T-helper 1 cell treated with Interleukin-12 subunit alpha and Interleukin-12 subunit beta and Interleukin-4 antibody, amounts not matched to agents 30 μg/mL and 1 μg/mL, for 36 hours (primary cell): ENCODE measurements around the gene MYOM1.

ENCODE experiments used
- H3K27ac Mint-ChIP-seq: one replicate; pipeline ENCODE4 v1.8.0; 2021; ENCODE audit warnings: mild to moderate bottlenecking, mixed read lengths
- H3K27me3 Mint-ChIP-seq: one replicate; pipeline ENCODE4 v1.8.0; 2021; ENCODE audit warnings: low read depth, mixed read lengths
- H3K36me3 Mint-ChIP-seq: one replicate; pipeline ENCODE4 v1.8.0; 2021; ENCODE audit warnings: low read depth, mixed read lengths
- H3K4me1 Mint-ChIP-seq: one replicate; pipeline ENCODE4 v1.8.0; 2021; ENCODE audit warnings: low read depth, mixed read lengths
- H3K4me3 Mint-ChIP-seq: one replicate; pipeline ENCODE4 v1.8.0; 2021; ENCODE audit warnings: mild to moderate bottlenecking, moderate library complexity, mixed read lengths
- H3K9me3 Mint-ChIP-seq: one replicate; pipeline ENCODE4 v1.8.0; 2021; ENCODE audit warnings: mixed read lengths

Gene MYOM1

DNA sequence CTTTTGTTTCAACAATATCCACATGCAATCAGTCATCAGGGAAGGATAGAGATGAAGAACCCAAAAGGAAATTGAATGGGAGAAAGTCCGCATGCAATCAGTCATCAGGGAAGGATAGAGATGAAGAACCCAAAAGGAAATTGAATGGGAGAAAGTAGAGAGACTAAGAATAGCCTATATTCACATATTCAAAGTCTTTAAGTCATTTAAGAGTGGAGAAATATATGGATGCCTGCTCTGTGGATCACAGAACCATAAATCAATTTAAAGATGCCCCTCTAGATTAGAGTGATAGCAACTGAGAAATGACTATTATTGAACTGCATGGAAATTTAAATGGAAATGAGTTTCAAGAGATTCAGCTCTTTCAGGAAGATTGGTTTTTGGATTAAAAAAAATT is 116.8 kb downstream of the MYOM1 start:
- H3K36me3 Mint-ChIP-seq: no peaks in the 10 kb centered on the region
- H3K9me3 Mint-ChIP-seq: no peaks in the 10 kb centered on the region
- no peak overlapping the region for H3K4me3 Mint-ChIP-seq
- no peak overlapping the region for H3K27ac Mint-ChIP-seq
- peaks cover 4% of the 10 kb centered on the region for H3K27me3 Mint-ChIP-seq
- peaks cover under 1% of the 10 kb centered on the region for H3K4me1 Mint-ChIP-seq

DNA sequence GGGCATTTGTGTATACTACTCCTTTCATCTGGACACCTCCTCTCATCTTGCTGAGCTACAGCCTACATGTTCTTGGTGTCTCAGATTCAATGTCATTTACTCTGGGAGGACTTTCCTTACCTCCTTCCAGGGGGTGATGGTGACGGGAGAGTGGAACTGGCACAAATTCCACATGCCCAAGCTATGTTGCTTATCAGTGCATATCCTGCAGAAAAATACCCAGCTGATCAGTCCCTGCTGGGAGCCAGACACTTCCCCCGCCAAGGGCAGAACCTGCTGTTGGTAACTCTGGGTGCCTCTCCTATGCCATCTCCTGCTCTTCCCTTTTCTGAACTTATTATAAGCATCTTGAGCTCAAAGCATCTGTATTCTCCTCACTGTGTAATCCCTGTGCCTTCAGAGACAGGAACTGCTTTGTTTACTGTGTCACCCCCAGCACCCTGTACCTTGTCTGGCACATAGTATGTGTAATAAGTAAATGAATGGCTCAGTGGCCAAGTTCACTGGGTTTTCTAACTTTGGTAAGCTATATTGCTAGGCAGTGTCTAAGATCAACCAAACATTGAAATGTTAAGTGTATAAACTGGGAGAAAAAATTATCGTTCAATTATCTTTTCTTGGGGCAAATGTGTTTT is 119.2 kb downstream of the MYOM1 start:
- no peaks in the 10 kb centered on the region for H3K9me3 Mint-ChIP-seq
- no peaks in the 10 kb centered on the region for H3K36me3 Mint-ChIP-seq
- no peak overlapping the region for H3K27ac Mint-ChIP-seq
- no peaks in the 10 kb centered on the region for H3K27me3 Mint-ChIP-seq
- H3K4me1 Mint-ChIP-seq: peaks cover 8% of the 10 kb centered on the region
- H3K4me3 Mint-ChIP-seq: no peak overlapping the region

DNA sequence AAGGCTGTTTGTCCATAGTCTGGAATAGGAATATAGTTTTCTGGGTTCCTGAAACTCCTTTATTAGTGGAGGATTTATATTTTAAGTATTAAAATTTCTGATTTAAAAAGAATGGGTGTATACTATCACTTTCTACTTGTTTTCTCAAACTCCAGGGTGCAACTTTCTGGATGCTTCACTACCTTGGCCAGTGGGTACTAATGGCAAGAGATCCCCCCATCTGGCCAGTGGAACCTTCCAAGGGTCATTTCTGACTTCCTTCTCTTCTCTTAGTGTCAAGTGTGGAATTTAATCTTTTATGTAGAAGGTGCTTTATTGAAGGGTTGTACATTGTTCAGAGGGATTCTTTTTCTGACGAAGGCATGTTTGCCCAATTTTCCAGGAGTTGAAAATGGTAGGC is 120.4 kb downstream of the MYOM1 start:
- Mint-ChIP-seq H3K36me3 (no peaks in the 10 kb centered on the region), H3K9me3 (no peaks in the 10 kb centered on the region), H3K27me3 (no peaks in the 10 kb centered on the region), H3K4me3 (no peak overlapping the region), H3K27ac (no peak overlapping the region), H3K4me1 (peaks cover 9% of the 10 kb centered on the region)

DNA sequence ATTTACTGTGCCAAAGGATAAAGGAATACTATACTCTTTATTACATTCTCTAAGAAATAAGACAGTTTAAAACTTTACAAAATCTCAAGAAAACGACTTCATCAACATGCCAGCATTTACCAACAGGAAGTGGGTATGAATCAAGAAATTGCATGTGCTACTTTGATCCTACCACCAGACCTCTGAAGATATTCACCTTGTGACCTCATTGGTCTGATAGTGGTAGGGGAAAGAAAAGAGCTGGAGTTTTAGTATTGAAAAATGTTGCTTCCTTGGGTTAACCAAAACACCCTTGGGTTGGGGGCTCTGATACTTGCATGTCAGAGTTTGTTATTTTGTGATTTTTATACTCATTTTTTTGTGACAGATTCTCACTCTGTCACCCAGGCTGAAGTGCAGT is 122.7 kb downstream of the MYOM1 start:
- no peaks in the 10 kb centered on the region for H3K36me3 Mint-ChIP-seq
- no peaks in the 10 kb centered on the region for H3K27me3 Mint-ChIP-seq
- no peaks in the 10 kb centered on the region for H3K9me3 Mint-ChIP-seq
- peaks cover 9% of the 10 kb centered on the region for H3K4me1 Mint-ChIP-seq
- no peak overlapping the region for H3K27ac Mint-ChIP-seq
- H3K4me3 Mint-ChIP-seq: no peak overlapping the region

DNA sequence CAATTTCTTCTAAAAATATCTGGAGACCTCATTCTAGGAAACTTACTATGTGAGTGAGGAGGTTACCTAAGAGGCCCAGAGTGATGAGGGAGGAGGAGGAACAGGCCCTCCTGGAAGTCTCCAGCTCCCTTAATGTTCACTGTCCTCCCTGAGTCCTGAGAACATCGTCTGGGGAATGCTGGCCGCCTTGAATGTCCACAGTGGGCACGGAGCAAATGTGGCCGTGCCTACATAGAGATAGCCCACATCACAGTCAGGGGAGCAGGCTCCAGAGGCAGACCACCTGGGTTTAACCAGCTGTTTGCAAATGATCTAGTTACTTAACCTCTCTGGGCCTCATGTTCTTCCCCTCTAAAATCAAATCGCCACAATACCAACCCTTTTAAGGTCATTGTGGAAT is 123.8 kb downstream of the MYOM1 start:
- H3K9me3 Mint-ChIP-seq: no peaks in the 10 kb centered on the region
- H3K27ac Mint-ChIP-seq: no peak overlapping the region
- peaks cover 9% of the 10 kb centered on the region for H3K4me1 Mint-ChIP-seq
- H3K4me3 Mint-ChIP-seq: no peak overlapping the region
- no peaks in the 10 kb centered on the region for H3K27me3 Mint-ChIP-seq
- H3K36me3 Mint-ChIP-seq: no peaks in the 10 kb centered on the region

DNA sequence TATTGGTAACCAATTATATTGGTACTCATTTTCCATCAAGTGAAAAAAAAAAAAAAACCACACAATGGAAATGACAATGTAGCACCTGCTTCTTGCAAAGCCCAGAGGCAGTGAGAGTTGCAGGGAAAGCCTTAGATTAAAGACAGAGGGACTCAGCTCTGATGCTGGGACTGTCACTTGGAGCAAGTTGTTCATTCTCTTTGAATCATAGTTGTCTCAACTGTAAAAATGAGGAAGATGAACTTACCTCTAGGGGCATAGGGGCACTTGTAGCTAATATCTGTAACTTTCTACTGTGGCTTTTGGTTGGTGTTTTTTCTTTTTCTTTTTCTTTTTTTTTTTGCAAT is 125.5 kb downstream of the MYOM1 start:
- Mint-ChIP-seq H3K36me3 (no peaks in the 10 kb centered on the region), H3K27ac (no peak overlapping the region), H3K9me3 (no peaks in the 10 kb centered on the region), H3K4me1 (peaks cover 9% of the 10 kb centered on the region), H3K4me3 (no peak overlapping the region), H3K27me3 (no peaks in the 10 kb centered on the region)

DNA sequence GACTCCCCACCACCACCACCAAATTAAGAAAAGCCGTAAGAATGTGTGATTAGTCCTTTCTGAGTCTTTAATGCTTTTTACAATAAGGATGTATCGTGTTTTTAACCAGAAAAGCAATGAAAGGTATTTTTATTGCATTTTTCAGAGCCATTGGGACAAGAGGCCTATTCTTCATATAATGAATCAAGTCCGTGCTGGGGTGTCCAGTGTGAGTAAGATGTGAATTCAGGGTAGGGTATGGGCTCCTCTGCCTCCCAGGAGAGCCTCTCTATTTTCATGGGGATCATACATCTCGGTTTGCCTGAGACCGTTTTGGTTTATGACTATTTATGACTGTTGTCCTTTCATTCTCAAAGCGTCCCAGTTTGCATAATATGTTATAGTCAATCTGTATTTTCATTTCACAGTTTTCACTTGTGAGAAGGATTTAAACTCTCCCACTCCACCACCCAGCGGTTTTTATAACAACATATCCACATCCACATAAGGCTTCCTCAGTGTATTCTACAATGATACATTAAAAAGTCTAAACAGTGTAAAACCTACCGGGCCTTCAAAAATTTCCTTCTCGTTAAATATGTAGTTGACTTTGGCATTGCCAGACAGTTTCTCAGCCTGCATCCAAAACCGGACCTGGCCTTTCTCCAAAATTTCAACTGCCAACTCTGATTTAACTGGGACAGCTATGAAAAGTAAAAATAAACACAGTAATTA is 126.0 kb downstream of the MYOM1 start:
- Mint-ChIP-seq H3K4me1 (peaks cover 10% of the 10 kb centered on the region), H3K4me3 (no peak overlapping the region), H3K27ac (no peak overlapping the region), H3K27me3 (no peaks in the 10 kb centered on the region), H3K36me3 (no peaks in the 10 kb centered on the region), H3K9me3 (no peaks in the 10 kb centered on the region)

DNA sequence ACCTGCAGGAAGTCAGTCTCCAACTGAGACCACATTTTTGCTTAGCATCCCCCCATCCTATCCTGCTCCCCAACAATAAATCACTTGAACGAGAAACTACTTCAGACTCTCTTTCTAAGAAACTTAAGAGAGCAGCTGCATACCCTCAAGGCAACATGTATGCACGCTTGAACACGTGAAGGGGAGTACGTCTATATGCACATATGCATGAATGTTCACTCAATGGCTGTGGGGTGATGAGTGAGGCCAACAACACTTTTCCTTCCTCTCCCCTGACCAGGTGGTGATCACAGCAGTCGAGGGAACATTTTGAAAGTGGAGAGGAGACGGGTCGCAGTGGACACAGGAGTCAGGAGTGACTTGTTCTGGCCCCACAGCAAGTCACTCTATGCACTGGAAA is 127.0 kb downstream of the MYOM1 start:
- H3K4me1 Mint-ChIP-seq: peaks cover 16% of the 10 kb centered on the region
- no peak overlapping the region for H3K4me3 Mint-ChIP-seq
- no peaks in the 10 kb centered on the region for H3K9me3 Mint-ChIP-seq
- no peak overlapping the region for H3K27ac Mint-ChIP-seq
- H3K27me3 Mint-ChIP-seq: no peaks in the 10 kb centered on the region
- no peaks in the 10 kb centered on the region for H3K36me3 Mint-ChIP-seq

DNA sequence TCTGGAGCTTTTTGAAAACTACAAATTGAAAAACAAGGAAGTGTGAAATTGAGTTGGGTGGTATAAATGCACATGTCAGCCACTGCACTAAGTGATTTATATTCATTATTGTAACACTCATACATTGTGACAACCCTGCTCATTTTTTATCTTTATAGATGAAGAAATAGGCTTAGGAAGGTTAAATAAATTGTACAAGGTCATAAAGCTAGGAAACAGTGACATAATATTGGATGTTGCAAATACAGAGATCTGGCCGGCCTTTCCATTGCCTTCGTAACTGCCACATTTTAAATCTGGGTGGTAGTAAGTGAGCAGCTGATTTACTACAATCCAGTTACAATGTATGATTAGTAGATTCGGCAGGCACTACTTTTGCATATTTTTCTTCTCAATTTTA is 130.2 kb downstream of the MYOM1 start:
- no peaks in the 10 kb centered on the region for H3K36me3 Mint-ChIP-seq
- H3K4me3 Mint-ChIP-seq: no peak overlapping the region
- H3K4me1 Mint-ChIP-seq: peaks cover 10% of the 10 kb centered on the region
- H3K27me3 Mint-ChIP-seq: no peaks in the 10 kb centered on the region
- no peak overlapping the region for H3K27ac Mint-ChIP-seq
- H3K9me3 Mint-ChIP-seq: no peaks in the 10 kb centered on the region

DNA sequence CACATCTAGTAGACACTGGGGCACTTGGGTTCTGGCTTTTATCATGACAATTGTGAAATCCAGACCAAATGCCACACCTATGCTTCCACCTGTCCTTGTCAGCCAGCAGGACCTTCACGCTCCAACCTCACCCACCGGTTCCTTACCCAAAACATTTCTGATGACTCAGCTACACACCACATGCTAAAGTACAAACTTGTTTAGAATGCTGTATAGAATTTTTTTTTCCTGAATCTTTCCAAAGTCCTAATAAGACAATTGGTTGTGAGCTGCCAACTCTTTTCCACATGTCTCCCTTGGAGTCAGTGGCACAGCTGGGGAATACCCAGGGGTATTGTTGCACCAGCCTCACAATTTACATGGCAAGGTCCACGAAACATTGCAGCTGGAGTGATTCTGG is 131.3 kb downstream of the MYOM1 start:
- H3K36me3 Mint-ChIP-seq: no peaks in the 10 kb centered on the region
- no peak overlapping the region for H3K27ac Mint-ChIP-seq
- H3K4me3 Mint-ChIP-seq: no peak overlapping the region
- H3K27me3 Mint-ChIP-seq: no peaks in the 10 kb centered on the region
- peaks cover 10% of the 10 kb centered on the region for H3K4me1 Mint-ChIP-seq
- H3K9me3 Mint-ChIP-seq: no peaks in the 10 kb centered on the region

DNA sequence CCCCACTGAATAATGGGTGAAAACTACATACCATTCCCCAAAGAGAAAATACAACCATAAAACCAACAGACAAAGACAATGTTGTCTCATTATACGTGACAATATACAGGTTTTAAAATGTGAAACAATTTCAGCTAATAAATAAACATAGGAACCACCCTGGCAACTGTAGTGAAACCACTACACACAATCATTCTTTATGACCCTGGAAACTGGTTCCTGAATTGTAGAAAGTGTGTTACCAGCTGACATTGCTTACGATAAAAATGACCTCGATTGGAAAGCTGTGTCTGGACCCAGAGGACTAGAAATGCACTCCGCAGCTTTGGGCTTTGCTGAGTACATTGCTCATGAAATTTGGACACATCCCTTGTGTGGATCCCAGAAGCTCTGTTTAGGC is 132.9 kb downstream of the MYOM1 start:
- no peak overlapping the region for H3K27ac Mint-ChIP-seq
- H3K4me3 Mint-ChIP-seq: no peak overlapping the region
- no peaks in the 10 kb centered on the region for H3K36me3 Mint-ChIP-seq
- H3K27me3 Mint-ChIP-seq: no peaks in the 10 kb centered on the region
- H3K4me1 Mint-ChIP-seq: peaks cover 10% of the 10 kb centered on the region
- no peaks in the 10 kb centered on the region for H3K9me3 Mint-ChIP-seq

DNA sequence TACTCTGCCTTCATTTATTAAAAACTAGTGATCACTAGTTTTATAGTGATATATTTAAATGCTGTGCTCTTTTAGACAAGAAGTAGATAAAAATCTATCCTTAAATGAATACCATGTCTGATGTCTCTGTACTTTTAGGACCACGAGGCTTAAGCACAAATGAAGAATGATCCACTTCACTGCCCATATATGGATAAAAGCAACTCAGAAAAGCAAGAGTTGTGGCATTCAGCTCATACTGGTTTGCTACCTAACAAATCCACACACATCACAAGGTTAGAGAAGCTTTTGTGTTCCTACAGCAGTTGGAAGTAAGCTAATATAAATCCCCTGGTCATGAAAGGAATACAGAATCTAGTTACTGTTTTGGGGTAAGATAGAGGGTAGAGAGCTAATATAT is 134.2 kb downstream of the MYOM1 start:
- no peak overlapping the region for H3K4me3 Mint-ChIP-seq
- no peak overlapping the region for H3K27ac Mint-ChIP-seq

DNA sequence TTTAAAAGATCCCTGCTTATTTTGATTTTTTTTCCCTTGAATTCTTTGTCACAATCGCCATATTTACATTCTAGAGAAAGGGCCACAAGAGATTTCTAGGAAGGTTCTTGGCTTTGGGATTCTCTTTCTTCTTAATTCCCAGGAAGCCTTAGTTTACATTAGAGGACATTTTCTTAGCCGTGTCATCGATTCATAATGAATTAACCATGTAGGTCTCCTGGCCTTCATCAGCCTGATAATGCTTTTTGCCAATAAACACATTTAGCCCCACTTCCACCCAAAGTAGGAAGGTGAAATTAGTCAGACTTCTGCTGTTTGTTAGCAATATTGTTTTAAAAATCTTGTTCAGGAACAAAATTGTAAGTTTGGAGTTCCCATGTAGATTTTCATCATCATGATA is 135.6 kb downstream of the MYOM1 start:
- Mint-ChIP-seq H3K4me3 (no peak overlapping the region), H3K27ac (no peak overlapping the region), H3K27me3 (no peaks in the 10 kb centered on the region), H3K36me3 (no peaks in the 10 kb centered on the region), H3K4me1 (peaks cover 10% of the 10 kb centered on the region), H3K9me3 (no peaks in the 10 kb centered on the region)

More for the DNA sequence above, 134.2 kb downstream of the MYOM1 start:
- no peaks in the 10 kb centered on the region for H3K36me3 Mint-ChIP-seq
- no peaks in the 10 kb centered on the region for H3K27me3 Mint-ChIP-seq
- H3K4me1 Mint-ChIP-seq: peaks cover 10% of the 10 kb centered on the region
- no peaks in the 10 kb centered on the region for H3K9me3 Mint-ChIP-seq

DNA sequence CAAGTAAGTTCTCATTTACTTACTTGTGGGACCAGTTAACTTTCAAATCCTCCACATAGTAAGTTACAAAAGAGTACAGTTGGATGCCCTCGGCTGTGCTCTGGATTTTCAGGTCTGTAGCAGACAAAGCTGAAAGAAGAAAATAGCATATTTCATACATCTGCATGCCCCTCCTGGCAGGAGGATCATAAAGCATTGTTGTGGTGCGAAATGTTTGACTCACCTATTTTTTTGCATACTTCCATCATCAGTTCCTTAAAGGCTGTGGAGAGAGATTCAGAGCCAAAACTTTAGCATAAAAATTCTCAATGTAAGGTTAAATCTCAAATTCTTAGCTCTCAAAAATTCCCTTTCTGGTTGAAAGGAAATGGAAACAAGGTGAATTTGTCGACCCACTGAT is 136.0 kb downstream of the MYOM1 start:
- H3K27me3 Mint-ChIP-seq: no peaks in the 10 kb centered on the region
- no peak overlapping the region for H3K4me3 Mint-ChIP-seq
- peaks cover 8% of the 10 kb centered on the region for H3K4me1 Mint-ChIP-seq
- H3K27ac Mint-ChIP-seq: no peak overlapping the region
- H3K36me3 Mint-ChIP-seq: no peaks in the 10 kb centered on the region
- H3K9me3 Mint-ChIP-seq: no peaks in the 10 kb centered on the region

DNA sequence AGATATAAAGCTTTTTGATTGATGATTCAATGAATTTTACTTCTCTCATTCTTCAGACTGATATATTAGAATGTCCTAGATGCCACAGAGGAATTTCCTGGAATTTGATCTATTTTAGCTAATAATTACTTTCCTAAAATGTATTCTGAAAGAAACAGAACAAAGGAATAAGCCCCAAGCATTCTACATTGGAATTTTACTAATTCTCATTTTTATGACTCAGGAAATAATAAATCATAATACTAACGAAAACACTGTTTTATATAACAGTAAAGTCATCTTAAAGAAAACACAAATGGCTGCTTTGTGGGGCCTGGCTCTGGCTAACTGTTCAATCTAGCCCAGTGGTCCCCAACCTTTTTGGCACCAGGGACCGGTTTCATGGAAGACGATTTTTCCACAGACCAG is 138.2 kb downstream of the MYOM1 start:
- H3K4me1 Mint-ChIP-seq: no peaks in the 10 kb centered on the region
- H3K27me3 Mint-ChIP-seq: no peaks in the 10 kb centered on the region
- H3K9me3 Mint-ChIP-seq: no peaks in the 10 kb centered on the region

More for the DNA sequence above, 138.2 kb downstream of the MYOM1 start:
- H3K36me3 Mint-ChIP-seq: no peaks in the 10 kb centered on the region
- no peak overlapping the region for H3K4me3 Mint-ChIP-seq
- H3K27ac Mint-ChIP-seq: no peak overlapping the region
